ENCODE results near the gene SWAP70.
A peak's percentile ranks its signal among the peaks of the same experiment; 100 is the strongest.

SWAP70 gene

DNA sequence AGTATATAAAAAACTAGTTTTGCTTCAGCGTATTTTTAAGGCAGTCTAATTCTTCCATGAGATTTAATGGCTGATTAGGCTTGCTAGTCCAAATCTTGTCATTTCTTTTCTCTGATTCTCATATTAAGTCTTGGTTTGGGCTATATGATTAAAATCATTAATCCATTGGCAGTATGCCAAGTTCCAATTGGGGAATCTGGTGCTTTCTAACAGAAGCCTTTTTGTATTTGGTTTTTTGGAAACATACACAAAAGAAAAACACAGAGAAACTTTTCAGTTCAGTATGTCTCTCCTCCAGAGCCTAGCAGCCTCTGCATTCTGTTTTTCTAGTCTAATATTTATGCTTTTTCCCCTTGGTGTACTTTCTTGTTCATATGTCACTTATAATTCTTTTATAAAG is 37.9 kb downstream of the SWAP70 start:
- no CpG with 5 or more reads among the region's 1 CpG for WGBS
- Histone ChIP-seq H3K4me2 (ENCODE audit: low read length, poor library complexity, severe bottlenecking) (no peak overlapping the region), H3K79me1 (replicated peaks; ENCODE audit: low read length, poor library complexity, severe bottlenecking) (peaks cover 13% of the 10 kb centered on the region)

DNA sequence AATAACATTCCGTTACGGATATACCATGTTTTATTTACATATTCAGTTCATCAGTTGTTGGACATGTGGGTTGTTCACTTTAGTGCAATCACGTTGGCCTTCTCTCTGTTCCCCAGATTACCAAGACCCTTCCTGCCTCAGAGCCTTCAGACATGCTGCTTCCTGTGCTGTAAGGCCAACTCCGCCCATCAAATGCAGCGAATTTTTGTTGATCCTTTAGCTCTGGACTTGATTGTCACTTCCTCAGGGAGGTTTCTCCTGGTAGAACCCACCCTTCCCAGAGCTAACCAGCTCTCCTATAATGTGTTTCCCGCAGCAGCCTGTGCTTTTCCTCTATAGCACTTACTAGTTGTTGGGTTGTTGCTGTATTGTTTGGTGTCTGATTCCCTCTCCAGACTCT is 39.4 kb downstream of the SWAP70 start:
- WGBS: 84% methylated on average over 6 of the region's 6 CpGs
- no peak overlapping the region for H3K23ac ChIP-seq (ENCODE audit: low read length in 2 of 2)
- peaks cover 2 to 22% of the 10 kb centered on the region in 2 experiments for H3K36me3 ChIP-seq (ENCODE audit: control insufficient read depth in 1 of 2, insufficient read depth in 2 of 2, low read depth in 1 of 2, low read length in 2 of 2)
- H3K14ac ChIP-seq (ENCODE audit: low read length in 2 of 2): no peak overlapping the region
- no peak overlapping the region for H2AFZ ChIP-seq (ENCODE audit: low read depth, low read length)
- no peaks in the 10 kb centered on the region for H3K9me3 ChIP-seq (ENCODE audit: control insufficient read depth, low read length)
- H4K91ac ChIP-seq (ENCODE audit: low read length): no peak overlapping the region
- no peak overlapping the region for H2BK15ac ChIP-seq (ENCODE audit: low read depth, poor library complexity, severe bottlenecking)
- no peak overlapping the region for H2AK5ac ChIP-seq (ENCODE audit: low read length, severe bottlenecking)
- no peak overlapping the region for H3K4ac ChIP-seq (ENCODE audit: low read depth in 1 of 2, low read length in 2 of 2)
- H2BK120ac ChIP-seq (ENCODE audit: low read depth, low read length): no peak overlapping the region
- H3K9ac ChIP-seq (ENCODE audit: low read length): no peak overlapping the region
- H3K4me2 ChIP-seq (ENCODE audit: low read length, poor library complexity, severe bottlenecking): no peak overlapping the region
- no peak overlapping the region for H3K4me3 ChIP-seq (ENCODE audit: insufficient read depth in 1 of 2, low read depth in 1 of 2, low read length in 2 of 2)
- H3K18ac ChIP-seq (ENCODE audit: low read depth in 1 of 2, low read length in 2 of 2): peak overlapping the region in 1 of 2 experiments; percentile 1
- peak overlapping the region; percentile 28 for H4K8ac ChIP-seq (ENCODE audit: low read length)
- H3K27ac ChIP-seq (ENCODE audit: low read length, poor library complexity, severe bottlenecking): no peak overlapping the region
- no peak overlapping the region for H2BK5ac ChIP-seq (ENCODE audit: low read depth, low read length, poor library complexity, severe bottlenecking)
- H3K27me3 ChIP-seq (ENCODE audit: control insufficient read depth in 1 of 2, insufficient read depth in 1 of 2, low read length in 2 of 2): no peaks in the 10 kb centered on the region
- no peak for DNase-seq
- no peak overlapping the region for H2BK12ac ChIP-seq (ENCODE audit: low read length in 2 of 2)
- H3K4me1 ChIP-seq (ENCODE audit: control insufficient read depth, insufficient read depth, low read depth, low read length): peaks cover 4% of the 10 kb centered on the region
- H3K79me1 ChIP-seq (replicated peaks; ENCODE audit: low read length, poor library complexity, severe bottlenecking): peaks cover 7% of the 10 kb centered on the region

More for the DNA sequence above, 37.9 kb downstream of the SWAP70 start:
- no peaks in the 10 kb centered on the region for H3K27me3 ChIP-seq (ENCODE audit: control insufficient read depth in 1 of 2, insufficient read depth in 1 of 2, low read length in 2 of 2)
- H3K23ac ChIP-seq (ENCODE audit: low read length in 2 of 2): no peak overlapping the region
- H3K27ac ChIP-seq (ENCODE audit: low read length, poor library complexity, severe bottlenecking): peak overlapping the region; percentile 49
- no peak overlapping the region for H3K4ac ChIP-seq (ENCODE audit: low read depth in 1 of 2, low read length in 2 of 2)
- H3K9ac ChIP-seq (ENCODE audit: low read length): no peak overlapping the region
- no peak overlapping the region for H2BK5ac ChIP-seq (ENCODE audit: low read depth, low read length, poor library complexity, severe bottlenecking)
- no peak for DNase-seq
- peaks cover 4% of the 10 kb centered on the region for H3K4me1 ChIP-seq (ENCODE audit: control insufficient read depth, insufficient read depth, low read depth, low read length)
- no peak overlapping the region for H2AK5ac ChIP-seq (ENCODE audit: low read length, severe bottlenecking)
- H2BK120ac ChIP-seq (ENCODE audit: low read depth, low read length): no peak overlapping the region
- H3K36me3 ChIP-seq (ENCODE audit: control insufficient read depth in 1 of 2, insufficient read depth in 2 of 2, low read depth in 1 of 2, low read length in 2 of 2): peaks cover 11 to 28% of the 10 kb centered on the region in 2 experiments
- no peak overlapping the region for H3K4me3 ChIP-seq (ENCODE audit: insufficient read depth in 1 of 2, low read depth in 1 of 2, low read length in 2 of 2)
- H2BK12ac ChIP-seq (ENCODE audit: low read length in 2 of 2): no peak overlapping the region
- no peak overlapping the region for H2AFZ ChIP-seq (ENCODE audit: low read depth, low read length)
- no peak overlapping the region for H3K18ac ChIP-seq (ENCODE audit: low read depth in 1 of 2, low read length in 2 of 2)
- no peak overlapping the region for H2BK15ac ChIP-seq (ENCODE audit: low read depth, poor library complexity, severe bottlenecking)
- H3K14ac ChIP-seq (ENCODE audit: low read length in 2 of 2): no peak overlapping the region
- no peak overlapping the region for H4K91ac ChIP-seq (ENCODE audit: low read length)
- H3K9me3 ChIP-seq (ENCODE audit: control insufficient read depth, low read length): no peaks in the 10 kb centered on the region
- H4K8ac ChIP-seq (ENCODE audit: low read length): no peak overlapping the region

DNA sequence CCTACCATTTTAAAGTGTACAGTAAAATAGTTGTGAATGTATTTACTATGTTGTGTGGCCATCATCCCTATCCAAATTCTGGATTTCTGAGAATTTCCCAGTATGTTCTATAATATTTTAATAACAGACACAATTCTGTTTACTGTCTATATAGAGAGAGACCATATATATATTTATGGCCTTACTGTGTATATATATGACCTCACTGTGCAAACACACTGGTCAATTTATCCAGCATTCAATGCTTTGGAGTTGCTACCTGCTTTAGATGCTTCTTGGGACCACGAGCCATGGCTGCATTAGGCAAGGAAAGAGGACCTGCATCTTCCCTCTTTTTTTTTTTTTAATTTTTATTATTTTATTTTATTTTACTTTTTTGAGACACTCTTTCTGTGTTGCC is 40.2 kb downstream of the SWAP70 start:
- no peak overlapping the region for H3K4ac ChIP-seq (ENCODE audit: low read depth in 1 of 2, low read length in 2 of 2)
- no peak overlapping the region for H3K18ac ChIP-seq (ENCODE audit: low read depth in 1 of 2, low read length in 2 of 2)
- no peak overlapping the region for H2BK15ac ChIP-seq (ENCODE audit: low read depth, poor library complexity, severe bottlenecking)
- no peak overlapping the region for H3K4me3 ChIP-seq (ENCODE audit: insufficient read depth in 1 of 2, low read depth in 1 of 2, low read length in 2 of 2)
- H3K4me2 ChIP-seq (ENCODE audit: low read length, poor library complexity, severe bottlenecking): no peak overlapping the region
- no peak overlapping the region for H3K23ac ChIP-seq (ENCODE audit: low read length in 2 of 2)
- DNase-seq: no peak
- H2BK12ac ChIP-seq (ENCODE audit: low read length in 2 of 2): no peak overlapping the region
- no CpG with 5 or more reads among the region's 1 CpG for WGBS
- no peak overlapping the region for H3K9ac ChIP-seq (ENCODE audit: low read length)
- no peak overlapping the region for H2AFZ ChIP-seq (ENCODE audit: low read depth, low read length)
- H3K79me1 ChIP-seq (replicated peaks; ENCODE audit: low read length, poor library complexity, severe bottlenecking): peaks cover 11% of the 10 kb centered on the region
- peaks cover 0 to 14% of the 10 kb centered on the region in 2 experiments for H3K36me3 ChIP-seq (ENCODE audit: control insufficient read depth in 1 of 2, insufficient read depth in 2 of 2, low read depth in 1 of 2, low read length in 2 of 2)
- H2BK120ac ChIP-seq (ENCODE audit: low read depth, low read length): no peak overlapping the region
- no peak overlapping the region for H2BK5ac ChIP-seq (ENCODE audit: low read depth, low read length, poor library complexity, severe bottlenecking)
- H4K91ac ChIP-seq (ENCODE audit: low read length): no peak overlapping the region
- H3K9me3 ChIP-seq (ENCODE audit: control insufficient read depth, low read length): no peaks in the 10 kb centered on the region
- no peaks in the 10 kb centered on the region for H3K27me3 ChIP-seq (ENCODE audit: control insufficient read depth in 1 of 2, insufficient read depth in 1 of 2, low read length in 2 of 2)
- H3K4me1 ChIP-seq (ENCODE audit: control insufficient read depth, insufficient read depth, low read depth, low read length): peaks cover 4% of the 10 kb centered on the region
- no peak overlapping the region for H3K14ac ChIP-seq (ENCODE audit: low read length in 2 of 2)
- no peak overlapping the region for H4K8ac ChIP-seq (ENCODE audit: low read length)
- no peak overlapping the region for H3K27ac ChIP-seq (ENCODE audit: low read length, poor library complexity, severe bottlenecking)
- H2AK5ac ChIP-seq (ENCODE audit: low read length, severe bottlenecking): no peak overlapping the region

DNA sequence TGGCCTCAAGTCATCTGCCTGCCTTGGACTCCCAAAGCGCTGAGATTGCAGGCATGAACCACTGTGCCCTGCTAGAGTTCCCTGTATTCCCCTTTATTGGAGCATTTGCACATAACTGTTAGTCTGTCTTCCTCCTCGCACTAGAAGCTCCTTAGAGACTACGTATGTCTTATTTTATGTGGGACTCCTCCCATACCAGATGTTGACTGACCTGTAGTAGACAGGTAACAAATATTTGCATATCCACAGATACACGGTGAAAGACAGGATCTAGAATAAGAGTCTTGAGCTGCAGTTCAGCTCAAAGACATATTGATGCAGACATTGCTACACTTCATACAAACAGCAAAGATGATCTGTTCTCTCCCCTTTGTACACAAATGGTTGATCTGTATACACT is 40.7 kb downstream of the SWAP70 start:
- Histone ChIP-seq H3K27me3 (ENCODE audit: control insufficient read depth in 1 of 2, insufficient read depth in 1 of 2, low read length in 2 of 2) (no peaks in the 10 kb centered on the region), H4K8ac (ENCODE audit: low read length) (no peak overlapping the region), H2AK5ac (ENCODE audit: low read length, severe bottlenecking) (no peak overlapping the region), H3K36me3 (ENCODE audit: control insufficient read depth in 1 of 2, insufficient read depth in 2 of 2, low read depth in 1 of 2, low read length in 2 of 2) (peaks cover 0 to 14% of the 10 kb centered on the region in 2 experiments), H3K23ac (ENCODE audit: low read length in 2 of 2) (no peak overlapping the region), H2AFZ (ENCODE audit: low read depth, low read length) (no peak overlapping the region), H3K9me3 (ENCODE audit: control insufficient read depth, low read length) (no peaks in the 10 kb centered on the region), H3K4me2 (ENCODE audit: low read length, poor library complexity, severe bottlenecking) (no peak overlapping the region), H3K79me1 (replicated peaks; ENCODE audit: low read length, poor library complexity, severe bottlenecking) (peaks cover 14% of the 10 kb centered on the region), H3K14ac (ENCODE audit: low read length in 2 of 2) (no peak overlapping the region), H2BK12ac (ENCODE audit: low read length in 2 of 2) (no peak overlapping the region), H3K4ac (ENCODE audit: low read depth in 1 of 2, low read length in 2 of 2) (no peak overlapping the region), H3K4me3 (ENCODE audit: insufficient read depth in 1 of 2, low read depth in 1 of 2, low read length in 2 of 2) (no peak overlapping the region), H3K4me1 (ENCODE audit: control insufficient read depth, insufficient read depth, low read depth, low read length) (peaks cover 4% of the 10 kb centered on the region), H2BK120ac (ENCODE audit: low read depth, low read length) (no peak overlapping the region), H4K91ac (ENCODE audit: low read length) (no peak overlapping the region), H2BK5ac (ENCODE audit: low read depth, low read length, poor library complexity, severe bottlenecking) (no peak overlapping the region), H2BK15ac (ENCODE audit: low read depth, poor library complexity, severe bottlenecking) (no peak overlapping the region), H3K9ac (ENCODE audit: low read length) (no peak overlapping the region), H3K18ac (ENCODE audit: low read depth in 1 of 2, low read length in 2 of 2) (no peak overlapping the region), H3K27ac (ENCODE audit: low read length, poor library complexity, severe bottlenecking) (no peak overlapping the region)
- WGBS: 98% methylated on average over 4 of the region's 4 CpGs
- DNase-seq: no peak

Data from mesenchymal stem cell (in vitro differentiated cells and primary cell).